ENCODE results near the gene CRYGB. TPM values are rescaled to one million over a fixed set of nuclear protein-coding genes. Genes with fewer than 3 reads are reported as not detected.

Gene CRYGB
- total RNA-seq, 1 experiment from 2014 or later: not detected

- H3K4me2 ChIP-seq (ENCODE audit: insufficient read depth, insufficient read length, low read length): no peak overlapping the region
- no peak overlapping the region for H3K4ac ChIP-seq (ENCODE audit: low read depth, low read length)
- no peak overlapping the region for H4K5ac ChIP-seq (ENCODE audit: insufficient read length, low read depth, low read length)
- H3K56ac ChIP-seq (ENCODE audit: insufficient read length, low read depth, low read length): no peak overlapping the region
- Mint-ChIP-seq H3K4me3 (no peak overlapping the region), H3K27me3 (ENCODE audit: low read depth) (no peaks in the 10 kb centered on the region), H3K36me3 (ENCODE audit: insufficient read depth in 1 of 3, low read depth in 3 of 3) (no peaks in the 10 kb centered on the region; a peak in 1 of 7 replicates), H3K27ac (no peak overlapping the region), H3K9me3 (peaks cover 2 to 3% of the 10 kb centered on the region in 2 experiments; a peak in 2 of 5 replicates), H3K4me1 (no peaks in the 10 kb centered on the region)
- H2BK120ac ChIP-seq (ENCODE audit: low read depth, low read length, poor library complexity, severe bottlenecking): no peak overlapping the region
- H2BK12ac ChIP-seq (ENCODE audit: insufficient read length, low read depth, low read length): no peak overlapping the region
- H2AFZ ChIP-seq (ENCODE audit: low read length): no peak overlapping the region
- H3K23me2 ChIP-seq (ENCODE audit: insufficient read length, low read depth, low read length, poor library complexity, severe bottlenecking): no peaks in the 10 kb centered on the region
- H2BK15ac ChIP-seq (ENCODE audit: low read depth, low read length): no peak overlapping the region
- H3K18ac ChIP-seq (ENCODE audit: insufficient read length, low read depth, low read length): no peak overlapping the region
- H2BK5ac ChIP-seq (ENCODE audit: insufficient read length, low read length): no peak overlapping the region
- H4K20me1 ChIP-seq (ENCODE audit: control insufficient read depth, insufficient read depth, insufficient read length): no peaks in the 10 kb centered on the region
- no peak overlapping the region for H3K27ac ChIP-seq (ENCODE audit: insufficient read length, low read depth, low read length)
- no peaks in the 10 kb centered on the region for H3K27me3 ChIP-seq (ENCODE audit: insufficient read depth, low read length)
- no peak overlapping the region for H2BK20ac ChIP-seq (ENCODE audit: low read depth, low read length, poor library complexity, severe bottlenecking)
- H3K23ac ChIP-seq (ENCODE audit: insufficient read length, low read depth, low read length): no peak overlapping the region
- no peak for DNase-seq
- H3K9me3 ChIP-seq (ENCODE audit: control insufficient read depth, low read depth, low read length): no peaks in the 10 kb centered on the region
- no peak for TF ChIP-seq CTCF (conservative IDR thresholded peaks at IDR 0.05)
- WGBS (ENCODE audit: extremely low coverage, insufficient read length, low lambda C conversion rate): no CpG with 5 or more reads among the region's 12 CpGs
- no peaks in the 10 kb centered on the region for H3K79me2 ChIP-seq (ENCODE audit: insufficient read depth, low read length)
- H3T11ph ChIP-seq (ENCODE audit: low read length): no peak overlapping the region
- no peak overlapping the region for H4K8ac ChIP-seq (replicated peaks; ENCODE audit: insufficient read length, low read depth, low read length)
- no peak overlapping the region for H3K9ac ChIP-seq (ENCODE audit: extremely low read depth, insufficient read length, low read length)
- no peak overlapping the region for H3K14ac ChIP-seq (ENCODE audit: insufficient read depth, low read length)
- H3K79me1 ChIP-seq (ENCODE audit: insufficient read depth, low read depth, low read length, poor library complexity, severe bottlenecking): no peaks in the 10 kb centered on the region
- no peaks in the 10 kb centered on the region for H3K4me1 ChIP-seq (ENCODE audit: insufficient read depth, low read length)
- H2AK5ac ChIP-seq (ENCODE audit: insufficient read length, low read length): no peak overlapping the region
- H4K91ac ChIP-seq (ENCODE audit: insufficient read length, low read depth, low read length): no peak overlapping the region
Measured at GRCh38 chr2:208128136-208128535, 17.8 kb downstream of the CRYGB start.

Measured in H9 (cell line).